GM12873 (cell line): ENCODE data around the gene TWIST2.

Experiments
- CTCF ChIP-seq: IDR thresholded peaks from 2 replicates; pipeline ENCODE4 v1.5.1; 2012; ENCODE audit warnings: low read depth, mild to moderate bottlenecking, moderate library complexity, low read length, control low read depth; ENCODE audit not compliant: insufficient read depth; ENCODE audit errors: missing control alignments

Gene TWIST2

GRCh38 chr2:238920601-238921001 is 72.7 kb downstream of the TWIST2 start:
- no peak for TF ChIP-seq CTCF

GRCh38 chr2:238921259-238921658 is 73.4 kb downstream of the TWIST2 start:
- no peak for TF ChIP-seq CTCF

- TF ChIP-seq CTCF: no peak
These were observed 73.9 kb downstream of the TWIST2 start for GRCh38 chr2:238921681-238922319.

GRCh38 chr2:238922435-238922834 is 74.5 kb downstream of the TWIST2 start:
- no peak for TF ChIP-seq CTCF

GRCh38 chr2:238924032-238924431 is 76.1 kb downstream of the TWIST2 start:
- no peak for TF ChIP-seq CTCF

- TF ChIP-seq CTCF: no peak
These were observed 76.9 kb downstream of the TWIST2 start for GRCh38 chr2:238924796-238925195.

GRCh38 chr2:238925281-238925680 is 77.4 kb downstream of the TWIST2 start:
- TF ChIP-seq CTCF: no peak
